Measurements from ENCODE around the gene KAT5. TPM values are rescaled to one million over a fixed set of nuclear protein-coding genes. Genes with fewer than 3 reads are reported as not detected.
"Not testable (repeated sequence)": the region's sequence is repeated elsewhere in the genome, so short reads cannot be mapped to it uniquely, and the experiment has no call there.

KAT5 gene
- total RNA-seq, 1 donor from 2014 or later = 31.4 TPM

DNA sequence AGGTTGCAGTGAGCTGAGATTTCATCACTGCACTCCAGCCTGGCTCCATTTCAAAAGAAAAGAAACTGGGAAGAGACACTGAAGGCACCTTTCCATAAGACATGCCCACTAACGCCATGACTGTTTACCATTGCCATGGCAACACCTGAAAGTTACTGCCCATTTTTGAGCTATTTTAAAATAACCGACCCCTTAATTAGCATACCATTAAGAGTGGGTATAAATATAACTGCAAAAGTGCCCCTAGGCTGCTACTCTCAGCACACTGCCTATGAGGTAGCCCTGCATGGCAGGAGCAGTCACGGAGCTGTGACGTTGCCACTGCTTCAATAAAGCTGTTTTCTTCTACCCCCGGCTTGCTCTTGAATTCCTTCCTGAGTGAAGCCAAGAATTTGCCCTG, 18.4 kb downstream of the KAT5 start:
- no peak for FAIRE-seq
- H3K27ac Mint-ChIP-seq (ENCODE audit: unreplicated experiment) = no peak overlapping the region
- H3K27ac ChIP-seq (ENCODE audit: low read depth, low read length) = no peak overlapping the region

GRCh38 chr11:65735111-65735510, 23.1 kb downstream of the KAT5 start:
- peaks cover 16% of the 10 kb centered on the region for H3K9me3 Mint-ChIP-seq (ENCODE audit: unreplicated experiment)
- not testable (repeated sequence) for H3K36me3 Mint-ChIP-seq (ENCODE audit: low read depth, unreplicated experiment); H3K4me3 Mint-ChIP-seq (ENCODE audit: unreplicated experiment); H3K4me1 ChIP-seq (ENCODE audit: insufficient read depth, low read length); H3K9me3 ChIP-seq (ENCODE audit: insufficient read depth, low read depth, low read length); H2AFZ ChIP-seq (ENCODE audit: low read depth, low read length); H3K79me2 ChIP-seq (ENCODE audit: insufficient read depth, low read length); H3K4me3 ChIP-seq (ENCODE audit: insufficient read depth, low read depth, low read length); H3K9ac ChIP-seq (ENCODE audit: low read length); DNase-seq (ENCODE audit: low read depth); H3K27ac Mint-ChIP-seq (ENCODE audit: unreplicated experiment); H4K20me1 ChIP-seq (ENCODE audit: insufficient read depth, low read length); H3K27ac ChIP-seq (ENCODE audit: low read depth, low read length); H3K4me2 ChIP-seq (ENCODE audit: low read length); H3K4me1 Mint-ChIP-seq (ENCODE audit: low read depth, unreplicated experiment); H3K36me3 ChIP-seq (ENCODE audit: insufficient read depth, low read length); FAIRE-seq; H3K27me3 ChIP-seq (ENCODE audit: insufficient read depth, low read length)
- peaks cover 23% of the 10 kb centered on the region for H3K27me3 Mint-ChIP-seq (ENCODE audit: low read depth, unreplicated experiment)

More for the DNA sequence above, 18.4 kb downstream of the KAT5 start:
- Histone ChIP-seq H3K4me1 (ENCODE audit: insufficient read depth, low read length) (no peaks in the 10 kb centered on the region), H3K9me3 (ENCODE audit: insufficient read depth, low read depth, low read length) (no peaks in the 10 kb centered on the region), H3K79me2 (ENCODE audit: insufficient read depth, low read length) (no peaks in the 10 kb centered on the region), H3K9ac (ENCODE audit: low read length) (no peak overlapping the region), H4K20me1 (ENCODE audit: insufficient read depth, low read length) (no peaks in the 10 kb centered on the region), H3K4me3 (ENCODE audit: insufficient read depth, low read depth, low read length) (no peak overlapping the region), H2AFZ (ENCODE audit: low read depth, low read length) (no peak overlapping the region), H3K4me2 (ENCODE audit: low read length) (no peak overlapping the region), H3K36me3 (ENCODE audit: insufficient read depth, low read length) (no peaks in the 10 kb centered on the region), H3K27me3 (ENCODE audit: insufficient read depth, low read length) (peaks cover 6% of the 10 kb centered on the region)
- H3K4me3 Mint-ChIP-seq (ENCODE audit: unreplicated experiment) = no peak overlapping the region
- no peaks in the 10 kb centered on the region for H3K4me1 Mint-ChIP-seq (ENCODE audit: low read depth, unreplicated experiment)
- TF ChIP-seq, protein P1, sequence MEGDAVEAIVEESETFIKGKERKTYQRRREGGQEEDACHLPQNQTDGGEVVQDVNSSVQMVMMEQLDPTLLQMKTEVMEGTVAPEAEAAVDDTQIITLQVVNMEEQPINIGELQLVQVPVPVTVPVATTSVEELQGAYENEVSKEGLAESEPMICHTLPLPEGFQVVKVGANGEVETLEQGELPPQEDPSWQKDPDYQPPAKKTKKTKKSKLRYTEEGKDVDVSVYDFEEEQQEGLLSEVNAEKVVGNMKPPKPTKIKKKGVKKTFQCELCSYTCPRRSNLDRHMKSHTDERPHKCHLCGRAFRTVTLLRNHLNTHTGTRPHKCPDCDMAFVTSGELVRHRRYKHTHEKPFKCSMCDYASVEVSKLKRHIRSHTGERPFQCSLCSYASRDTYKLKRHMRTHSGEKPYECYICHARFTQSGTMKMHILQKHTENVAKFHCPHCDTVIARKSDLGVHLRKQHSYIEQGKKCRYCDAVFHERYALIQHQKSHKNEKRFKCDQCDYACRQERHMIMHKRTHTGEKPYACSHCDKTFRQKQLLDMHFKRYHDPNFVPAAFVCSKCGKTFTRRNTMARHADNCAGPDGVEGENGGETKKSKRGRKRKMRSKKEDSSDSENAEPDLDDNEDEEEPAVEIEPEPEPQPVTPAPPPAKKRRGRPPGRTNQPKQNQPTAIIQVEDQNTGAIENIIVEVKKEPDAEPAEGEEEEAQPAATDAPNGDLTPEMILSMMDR (IDR thresholded peaks at IDR 0.05; ENCODE audit: insufficient read depth, low read depth, low read length) = no peak
- no peak for TF ChIP-seq EZH2 (IDR thresholded peaks at IDR 0.05; ENCODE audit: insufficient read depth, low read length)
- peaks cover 2% of the 10 kb centered on the region for H3K36me3 Mint-ChIP-seq (ENCODE audit: low read depth, unreplicated experiment)
- peaks cover 7% of the 10 kb centered on the region for H3K9me3 Mint-ChIP-seq (ENCODE audit: unreplicated experiment)
- H3K27me3 Mint-ChIP-seq (ENCODE audit: low read depth, unreplicated experiment) = peaks cover 31% of the 10 kb centered on the region
- DNase-seq (ENCODE audit: low read depth) = no peak

GRCh38 chr11:65736810-65737209, 24.8 kb downstream of the KAT5 start:
- no peak for FAIRE-seq
- H3K4me1 Mint-ChIP-seq (ENCODE audit: low read depth, unreplicated experiment) = no peaks in the 10 kb centered on the region
- no peak overlapping the region for H3K4me2 ChIP-seq (ENCODE audit: low read length)

More at GRCh38 chr11:65736810-65737209, 24.8 kb downstream of the KAT5 start:
- no peaks in the 10 kb centered on the region for H3K36me3 ChIP-seq (ENCODE audit: insufficient read depth, low read length)
- H3K9me3 Mint-ChIP-seq (ENCODE audit: unreplicated experiment) = peaks cover 17% of the 10 kb centered on the region
- H3K9ac ChIP-seq (ENCODE audit: low read length) = no peak overlapping the region
- H3K4me3 Mint-ChIP-seq (ENCODE audit: unreplicated experiment) = no peak overlapping the region
- peaks cover 32% of the 10 kb centered on the region for H3K27me3 Mint-ChIP-seq (ENCODE audit: low read depth, unreplicated experiment)
- H3K4me1 ChIP-seq (ENCODE audit: insufficient read depth, low read length) = no peaks in the 10 kb centered on the region
- H3K36me3 Mint-ChIP-seq (ENCODE audit: low read depth, unreplicated experiment) = peaks cover 2% of the 10 kb centered on the region
- no peak overlapping the region for H3K27ac Mint-ChIP-seq (ENCODE audit: unreplicated experiment)
- no peaks in the 10 kb centered on the region for H3K79me2 ChIP-seq (ENCODE audit: insufficient read depth, low read length)
- no peak for DNase-seq (ENCODE audit: low read depth)
- peaks cover 5% of the 10 kb centered on the region for H3K27me3 ChIP-seq (ENCODE audit: insufficient read depth, low read length)
- no peaks in the 10 kb centered on the region for H3K9me3 ChIP-seq (ENCODE audit: insufficient read depth, low read depth, low read length)
- H4K20me1 ChIP-seq (ENCODE audit: insufficient read depth, low read length) = no peaks in the 10 kb centered on the region
- H3K27ac ChIP-seq (ENCODE audit: low read depth, low read length) = no peak overlapping the region
- TF ChIP-seq, protein P1 (IDR thresholded peaks at IDR 0.05; ENCODE audit: insufficient read depth, low read depth, low read length) = no peak
- TF ChIP-seq EZH2 (IDR thresholded peaks at IDR 0.05; ENCODE audit: insufficient read depth, low read length) = no peak
- no peak overlapping the region for H2AFZ ChIP-seq (ENCODE audit: low read depth, low read length)
- no peak overlapping the region for H3K4me3 ChIP-seq (ENCODE audit: insufficient read depth, low read depth, low read length)

Data from astrocyte (in vitro differentiated cells and primary cell).